A673 (cell line): ENCODE results near the gene PAPPA.

Experiments used
- CTCF ChIP-seq: fragments of 300-800, 200-600 bp; sonication (generic); conservative IDR thresholded peaks from 2 replicates; pipeline ENCODE4 v1.5.1; 2017; ENCODE audit warnings: low read depth, mild to moderate bottlenecking, antibody characterized with exemption, low read length, moderate library complexity, mixed read lengths
- EZH2 ChIP-seq: fragments of 200-600 bp; sonication (generic); IDR thresholded peaks from 2 replicates; pipeline ENCODE4 v1.6.1; 2017; ENCODE audit warnings: borderline replicate concordance, low read depth, mild to moderate bottlenecking, mixed read lengths, antibody characterized with exemption, low read length; ENCODE audit not compliant: poor library complexity, severe bottlenecking

GRCh38 chr9:116212986-116213692, 59.5 kb downstream of the PAPPA start:
- no peak for TF ChIP-seq CTCF
- TF ChIP-seq EZH2: no peak
